PC-3 (cell line): Measurements from ENCODE around the gene FBXO2. TPM values are rescaled to one million over a fixed set of nuclear protein-coding genes. Genes with fewer than 3 reads are reported as not detected.

Experiments
- ATAC-seq: fragments of 200-7000 bp; cut with Tn5 transposase; 2 replicates; pipeline ENCODE4 v1.9.1; 2020; ENCODE audit warnings: mild to moderate bottlenecking, moderate library complexity
- BruUV-seq: library from RNA; stranded (reverse); fragments of 400-500 nt; replicated peaks from 2 replicates; lab custom pipeline; 2021; lab: Mats Ljungman, UMichigan
- CTCF ChIA-PET: fragments of 300-600 bp; sonication (Branson Sonifier 250); formaldehyde crosslinking; loops from one replicate; lab custom pipeline; 2022; ENCODE audit warnings: antibody characterized with exemption; lab: Charles Lee
- POLR2A ChIA-PET: fragments of 300-600 bp; sonication (Branson Sonifier 250); formaldehyde crosslinking; loops from one replicate; lab custom pipeline; 2022; ENCODE audit warnings: antibody characterized with exemption; ENCODE audit not compliant: unreplicated experiment; lab: Charles Lee
- DNase-seq: peaks from one replicate; pipeline ENCODE4 v3.0.0-alpha.2; 2015
- H2AFZ ChIP-seq: fragments of 300-600 bp; sonication (generic); 2 replicates; pipeline ENCODE4 v1.6.0; 2016; ENCODE audit warnings: antibody characterized with exemption, low read length
- H3F3A ChIP-seq: fragments of 300-600 bp; sonication (generic); one replicate; pipeline ENCODE4 v1.6.0; 2017; ENCODE audit warnings: antibody characterized with exemption, low read length, control low read depth, mild to moderate bottlenecking; ENCODE audit not compliant: unreplicated experiment
- H3K27ac ChIP-seq: fragments of 300-600 bp; sonication (generic); 2 replicates; pipeline ENCODE4 v1.5.1; 2016; ENCODE audit warnings: mild to moderate bottlenecking, low read length
- H3K27me3 ChIP-seq: fragments of 300-600 bp; sonication (generic); 2 replicates; pipeline ENCODE4 v1.6.1; 2016; ENCODE audit warnings: low read length, mixed read lengths
- H3K36me3 ChIP-seq: fragments of 300-600 bp; sonication (generic); 2 replicates; pipeline ENCODE4 v1.6.1; 2016; ENCODE audit warnings: low read depth, mixed run types, low read length, mixed read lengths
- H3K4me1 ChIP-seq: fragments of 300-600 bp; sonication (generic); 2 replicates; pipeline ENCODE4 v1.5.1; 2016; ENCODE audit warnings: low read length; ENCODE audit not compliant: insufficient read depth
- H3K4me2 ChIP-seq: fragments of 300-600 bp; sonication (generic); 2 replicates; pipeline ENCODE4 v1.6.0; 2016; ENCODE audit warnings: low read length
- H3K4me3 ChIP-seq: fragments of 300-600 bp; sonication (generic); 2 replicates; pipeline ENCODE4 v1.5.1; 2016; ENCODE audit warnings: mild to moderate bottlenecking, low read length, mixed read lengths
- H3K79me2 ChIP-seq: fragments of 300-600 bp; sonication (generic); 2 replicates; pipeline ENCODE4 v1.6.1; 2017; ENCODE audit warnings: low read length, mixed read lengths
- H3K9ac ChIP-seq: fragments of 300-600 bp; sonication (generic); 2 replicates; pipeline ENCODE4 v1.6.0; 2016; ENCODE audit warnings: mild to moderate bottlenecking, low read length
- H3K9me2 ChIP-seq: fragments of 300-600 bp; sonication (generic); replicated peaks from 2 replicates; pipeline ENCODE4 v1.6.1; 2016; ENCODE audit warnings: mixed run types, low read length, mixed read lengths
- H3K9me3 ChIP-seq: fragments of 300-600 bp; sonication (generic); 2 replicates; pipeline ENCODE4 v1.6.1; 2016; ENCODE audit warnings: low read length, mixed read lengths
- H4K20me1 ChIP-seq: fragments of 300-600 bp; sonication (generic); 2 replicates; pipeline ENCODE4 v1.6.1; 2016; ENCODE audit warnings: low read length, mixed read lengths
- EZH2 ChIP-seq: fragments of 300-600 bp; sonication (generic); IDR thresholded peaks from one replicate; pipeline ENCODE4 v1.6.1; 2017; ENCODE audit warnings: antibody characterized with exemption, mild to moderate bottlenecking, low read length; ENCODE audit not compliant: unreplicated experiment
- EZH2phosphoT487 ChIP-seq: fragments of 300-600 bp; sonication (generic); IDR thresholded peaks from 2 replicates; pipeline ENCODE4 v1.6.1; 2018; ENCODE audit warnings: mild to moderate bottlenecking, antibody characterized with exemption, low read length, borderline replicate concordance
- intact Hi-C: fragments of 100-400 bp; cut with micrococcal nuclease; formaldehyde crosslinking; loops from 2 replicates; pipeline ENCODE4 v1.9.0; 2023
- total RNA-seq: library from RNA; depleted of rRNA; stranded (reverse); fragments of >200 nt; gene quantifications from 2 replicates; pipeline ENCODE4 v1.2.3, GENCODE V29; 2014
- TF ChIP-seq, protein P1 (sequence below): fragments of 300-600 bp; sonication (generic); conservative IDR thresholded peaks from 2 replicates; pipeline ENCODE4 v1.5.1; 2017; ENCODE audit warnings: antibody characterized with exemption, low read depth, mild to moderate bottlenecking, low read length

The FBXO2 gene
- total RNA-seq, 1 experiment from 2014 or later, result 15.3 TPM

DNA sequence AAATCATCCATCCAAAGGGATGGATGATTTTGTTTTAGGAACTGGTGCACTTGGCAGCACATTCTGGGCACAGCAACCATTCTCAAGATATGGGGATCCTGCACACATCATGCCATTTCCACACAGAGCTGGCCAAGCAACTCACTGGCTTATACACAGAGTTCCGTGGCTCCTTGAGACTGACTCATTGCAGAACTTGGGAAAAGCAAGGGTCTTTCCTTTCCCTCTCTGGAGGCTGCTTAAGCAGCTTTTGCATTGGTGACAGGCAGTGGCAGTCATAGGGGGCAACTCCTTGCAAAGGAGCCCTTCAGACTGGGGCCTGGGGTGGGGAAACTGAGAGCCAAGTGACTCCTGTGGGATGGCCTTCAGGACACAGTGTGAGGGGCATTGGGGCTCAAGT is 28.6 kb upstream of the FBXO2 start:
- intact Hi-C loops, result no loop called here
- no TSS peak for BruUV-seq
- Histone ChIP-seq H3K9ac (no peak overlapping the region), H3K79me2 (no peaks in the 10 kb centered on the region), H3K4me1 (peaks cover 4% of the 10 kb centered on the region; the same call in 1 of the 2 replicates), H4K20me1 (no peaks in the 10 kb centered on the region), H2AFZ (no peak overlapping the region), H3K36me3 (no peaks in the 10 kb centered on the region), H3F3A (no peaks in the 10 kb centered on the region), H3K4me2 (no peak overlapping the region), H3K27ac (no peak overlapping the region), H3K9me2 (no peaks in the 10 kb centered on the region), H3K9me3 (no peaks in the 10 kb centered on the region), H3K27me3 (no peaks in the 10 kb centered on the region), H3K4me3 (no peak overlapping the region)
- no peak for DNase-seq
- ATAC-seq, result no peak
- POLR2A ChIA-PET, result interaction anchor here (0.5 kb wide), 1 partner anchor 120 kb away, joined by 5 read pairs; no protein-coding TSS in a partner anchor
- CTCF ChIA-PET, result no interaction called here
- TF ChIP-seq EZH2phosphoT487, result no peak
- TF ChIP-seq, protein P1, sequence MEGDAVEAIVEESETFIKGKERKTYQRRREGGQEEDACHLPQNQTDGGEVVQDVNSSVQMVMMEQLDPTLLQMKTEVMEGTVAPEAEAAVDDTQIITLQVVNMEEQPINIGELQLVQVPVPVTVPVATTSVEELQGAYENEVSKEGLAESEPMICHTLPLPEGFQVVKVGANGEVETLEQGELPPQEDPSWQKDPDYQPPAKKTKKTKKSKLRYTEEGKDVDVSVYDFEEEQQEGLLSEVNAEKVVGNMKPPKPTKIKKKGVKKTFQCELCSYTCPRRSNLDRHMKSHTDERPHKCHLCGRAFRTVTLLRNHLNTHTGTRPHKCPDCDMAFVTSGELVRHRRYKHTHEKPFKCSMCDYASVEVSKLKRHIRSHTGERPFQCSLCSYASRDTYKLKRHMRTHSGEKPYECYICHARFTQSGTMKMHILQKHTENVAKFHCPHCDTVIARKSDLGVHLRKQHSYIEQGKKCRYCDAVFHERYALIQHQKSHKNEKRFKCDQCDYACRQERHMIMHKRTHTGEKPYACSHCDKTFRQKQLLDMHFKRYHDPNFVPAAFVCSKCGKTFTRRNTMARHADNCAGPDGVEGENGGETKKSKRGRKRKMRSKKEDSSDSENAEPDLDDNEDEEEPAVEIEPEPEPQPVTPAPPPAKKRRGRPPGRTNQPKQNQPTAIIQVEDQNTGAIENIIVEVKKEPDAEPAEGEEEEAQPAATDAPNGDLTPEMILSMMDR, result no peak
- TF ChIP-seq EZH2, result no peak

DNA sequence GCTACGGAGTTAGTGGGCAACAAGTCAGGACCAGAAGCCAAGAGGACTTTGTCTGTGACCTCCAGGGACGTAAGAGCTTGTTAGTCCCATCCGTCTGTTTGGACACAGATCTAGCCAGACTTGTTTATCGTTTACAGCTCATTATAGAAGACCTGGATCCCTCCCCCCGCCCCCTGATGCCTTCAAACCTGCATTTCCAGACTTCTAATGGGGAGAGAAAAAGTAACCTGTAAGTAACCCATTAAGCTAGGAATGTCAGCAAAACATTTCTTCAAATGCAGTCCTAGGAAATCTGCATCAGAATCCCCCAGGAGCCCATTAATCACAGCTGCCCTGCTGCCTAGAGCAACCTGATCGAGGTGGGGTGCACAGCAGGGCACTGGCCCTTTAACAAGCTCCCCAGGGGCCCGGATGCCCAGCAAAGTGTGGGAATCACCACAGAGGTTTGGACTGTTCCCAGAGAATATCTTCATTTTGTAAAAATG is 28.1 kb upstream of the FBXO2 start:
- H2AFZ ChIP-seq, result no peak overlapping the region
- intact Hi-C loops, result no loop called here
- no peak overlapping the region for H3K9ac ChIP-seq
- no peaks in the 10 kb centered on the region for H4K20me1 ChIP-seq
- TF ChIP-seq EZH2 (no peak), EZH2phosphoT487 (no peak)
- TF ChIP-seq, protein P1, result no peak
- no peaks in the 10 kb centered on the region for H3F3A ChIP-seq
- no peaks in the 10 kb centered on the region for H3K79me2 ChIP-seq
- ATAC-seq (no peak), DNase-seq (no peak)
- H3K27ac ChIP-seq, result no peak overlapping the region
- H3K9me2 ChIP-seq, result no peaks in the 10 kb centered on the region
- ChIA-PET POLR2A (no interaction called here), CTCF (no interaction called here)
- H3K4me1 ChIP-seq, result peaks cover 4% of the 10 kb centered on the region; the same call in 1 of the 2 replicates
- no peaks in the 10 kb centered on the region for H3K27me3 ChIP-seq
- H3K4me2 ChIP-seq, result no peak overlapping the region
- no peak overlapping the region for H3K4me3 ChIP-seq
- H3K9me3 ChIP-seq, result no peaks in the 10 kb centered on the region
- no TSS peak for BruUV-seq
- no peaks in the 10 kb centered on the region for H3K36me3 ChIP-seq

DNA sequence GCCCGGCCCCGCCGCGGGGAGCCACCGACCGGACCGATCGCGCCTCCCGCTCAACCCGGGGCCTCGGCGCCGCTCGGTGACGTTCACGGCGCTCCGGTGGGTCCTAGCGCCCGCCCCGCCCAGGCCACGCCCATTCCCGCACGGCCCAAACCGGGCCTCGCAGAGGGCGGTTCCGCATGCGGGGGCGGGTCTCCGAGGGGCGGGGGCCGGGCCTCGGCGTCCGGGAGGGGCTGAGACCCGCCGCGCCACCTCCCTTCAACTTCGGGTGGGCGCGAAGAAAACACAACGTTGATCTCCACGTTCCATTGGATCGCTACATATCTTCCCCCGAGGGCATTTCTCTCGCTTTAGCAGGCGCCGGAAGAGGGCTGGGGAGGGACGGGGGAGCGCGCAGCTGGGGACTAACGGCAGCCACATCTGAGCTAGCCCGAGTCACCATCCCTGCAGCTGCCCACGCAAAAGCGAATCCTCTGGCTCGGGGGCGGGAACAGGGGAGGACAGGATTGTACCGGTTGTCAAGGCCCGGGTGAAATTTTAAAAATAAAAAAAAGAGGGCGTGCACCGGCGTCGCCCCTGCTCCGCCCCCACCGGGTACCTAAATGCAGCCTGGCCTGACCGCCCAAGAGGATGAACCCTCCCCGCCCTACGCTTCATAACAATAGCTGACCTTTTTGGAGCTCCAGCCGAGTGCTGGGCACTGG is 27.0 kb upstream of the FBXO2 start, which contains the start of gene MAD2L2:
Gene MAD2L2 (minus strand): TSS at position 78 of the 701 bp plus-strand sequence. CDS start 547 bp downstream, outside the sequence.
- Histone ChIP-seq H3K4me3 (peak within 1 kb of the TSS; percentile 92), H3K9me3 (no peaks in the 10 kb centered on the region), H3K4me1 (peaks cover 4% of the 10 kb centered on the region; the same call in 1 of the 2 replicates), H3F3A (no peaks in the 10 kb centered on the region), H4K20me1 (no peaks in the 10 kb centered on the region), H2AFZ (peak within 1 kb of the TSS; percentile 95), H3K9ac (peak within 1 kb of the TSS; percentile 76), H3K79me2 (no peaks in the 10 kb centered on the region), H3K36me3 (no peaks in the 10 kb centered on the region), H3K27me3 (no peaks in the 10 kb centered on the region), H3K9me2 (no peaks in the 10 kb centered on the region), H3K4me2 (peak within 1 kb of the TSS; percentile 91), H3K27ac (no peak within 1 kb of the TSS)
- POLR2A ChIA-PET, result interaction anchor here (0.5 kb wide), 1 partner anchor 237 kb away, joined by 4 read pairs; no protein-coding TSS in a partner anchor
- DNase-seq (peak; percentile 73), ATAC-seq (peak; percentile 88)
- no TSS peak for BruUV-seq
- intact Hi-C loops, result no loop called here
- CTCF ChIA-PET, result no interaction called here
- TF ChIP-seq EZH2, result no peak
- no peak for TF ChIP-seq EZH2phosphoT487
- TF ChIP-seq, protein P1, result no peak
